GM12878 (cell line): ENCODE measurements around the gene KIAA1671. TPM values are rescaled to one million over a fixed set of nuclear protein-coding genes. Genes with fewer than 3 reads are reported as not detected.

Experiments
- ATAC-seq: fragments of 200-7000 bp; cut with Tn5 transposase; 3 replicates; pipeline ENCODE4 v1.9.1; 2020; ENCODE audit warnings: mild to moderate bottlenecking, moderate library complexity
- BruUV-seq: library from RNA; stranded (reverse); fragments of 400-500 nt; replicated peaks from 2 replicates; lab custom pipeline; 2021; lab: Mats Ljungman, UMichigan
- CTCF ChIA-PET: fragments of 300-600 bp; sonication (Branson Sonifier 250); formaldehyde crosslinking; extraction: SDS; loops from one replicate; lab custom pipeline; 2021; ENCODE audit warnings: inconsistent platforms; lab: Yijun Ruan, JAX
- POLR2A ChIA-PET: fragments of 350-600 bp; formaldehyde crosslinking; extraction: SDS; loops from one replicate; lab custom pipeline; 2021; ENCODE audit warnings: inconsistent platforms; lab: Charles Lee
- RAD21 ChIA-PET: fragments of 300-600 bp; sonication (Branson Sonifier 250); formaldehyde crosslinking; loops from one replicate; lab custom pipeline; 2023; ENCODE audit warnings: antibody characterized with exemption; ENCODE audit not compliant: unreplicated experiment; lab: Charles Lee
- SMC1A ChIA-PET: fragments of 300-600 bp; sonication (Branson Sonifier 250); formaldehyde crosslinking; loops from one replicate; lab custom pipeline; 2023; ENCODE audit not compliant: unreplicated experiment, uncharacterized antibody; lab: Charles Lee
- DNase-seq: peaks from one replicate; pipeline ENCODE4 v3.0.0-alpha.2; 2011; ENCODE audit warnings: low read depth, low spot score
- FAIRE-seq: peaks from 3 replicates; lab custom pipeline; 2011; peaks lifted over from hg19 to GRCh38; lab: Jason Lieb, UNC
- H2AFZ ChIP-seq: 2 replicates; pipeline ENCODE4 v1.6.0; 2011; ENCODE audit warnings: low read depth, low read length, control low read depth; ENCODE audit not compliant: control insufficient read depth
- H3K27ac ChIP-seq: 2 replicates; pipeline ENCODE4 v1.5.1; 2011; ENCODE audit warnings: control low read depth; ENCODE audit not compliant: control insufficient read depth, insufficient read depth
- H3K27me3 ChIP-seq, 2 experiments: replicated peaks in 1 of 2; 2 replicates each; pipeline versions ENCODE4 v1.6.0 to v1.6.1; 2011; ENCODE audit warnings: low read length in 1 of 2; ENCODE audit not compliant: control insufficient read depth in 2 of 2, insufficient read depth in 2 of 2
- H3K36me3 ChIP-seq, 2 experiments: 2 replicates each; pipeline ENCODE4 v1.5.1; 2011; ENCODE audit warnings: low read length in 1 of 2; ENCODE audit not compliant: control insufficient read depth in 2 of 2, insufficient read depth in 2 of 2
- H3K4me1 ChIP-seq: 2 replicates; pipeline ENCODE4 v1.6.1; 2011; ENCODE audit warnings: mild to moderate bottlenecking, low read length, moderate library complexity, mixed read lengths; ENCODE audit not compliant: control insufficient read depth, insufficient read depth
- H3K4me2 ChIP-seq: 2 replicates; pipeline ENCODE4 v1.6.0; 2011; ENCODE audit warnings: control low read depth; ENCODE audit not compliant: control insufficient read depth, insufficient read depth
- H3K4me3 ChIP-seq: fragments of 200-600 bp; sonication (generic); 2 replicates; pipeline ENCODE4 v1.5.1; 2016
- H3K79me2 ChIP-seq: 2 replicates; pipeline ENCODE4 v1.6.0; 2011; ENCODE audit warnings: low read length; ENCODE audit not compliant: control insufficient read depth, insufficient read depth
- H3K9ac ChIP-seq: 2 replicates; pipeline ENCODE4 v1.8.0; 2011; ENCODE audit warnings: low read length, control low read depth, mixed read lengths; ENCODE audit not compliant: control insufficient read depth, insufficient read depth
- H3K9me3 ChIP-seq: replicated peaks from 3 replicates; pipeline ENCODE4 v1.5.1; 2011; ENCODE audit warnings: mild to moderate bottlenecking, low read length; ENCODE audit not compliant: control insufficient read depth, insufficient read depth
- H4K20me1 ChIP-seq: 2 replicates; pipeline ENCODE4 v1.6.0; 2011; ENCODE audit not compliant: control insufficient read depth, insufficient read depth
- BCL11A ChIP-seq: IDR thresholded peaks from 2 replicates; pipeline ENCODE4 v1.6.1; 2011; ENCODE audit warnings: low read depth, low read length
- CBFB ChIP-seq: IDR thresholded peaks from 2 replicates; pipeline ENCODE4 v1.6.1; 2016; ENCODE audit warnings: antibody characterized with exemption, low read depth
- CBX3 ChIP-seq: fragments of 200-600 bp; sonication (generic); IDR thresholded peaks from 2 replicates; pipeline ENCODE4 v1.6.1; 2016; ENCODE audit warnings: low read depth, borderline replicate concordance
- DPF2 ChIP-seq: fragments of 450-650 bp; IDR thresholded peaks from 2 replicates; pipeline ENCODE4 v1.6.1; 2017; ENCODE audit warnings: mild to moderate bottlenecking
- HDGF ChIP-seq: fragments of 450-650 bp; IDR thresholded peaks from 2 replicates; pipeline ENCODE4 v1.6.1; 2016; ENCODE audit warnings: antibody characterized with exemption
- KAT2A ChIP-seq: conservative IDR thresholded peaks from 2 replicates; pipeline ENCODE4 v1.6.1; 2011; ENCODE audit warnings: low read depth, low read length; ENCODE audit not compliant: control insufficient read depth
- MEF2B ChIP-seq: fragments of 450-650 bp; IDR thresholded peaks from 2 replicates; pipeline ENCODE4 v1.6.1; 2018; ENCODE audit warnings: mild to moderate bottlenecking, moderate library complexity; ENCODE audit not compliant: partially characterized antibody, poor library complexity, severe bottlenecking
- PML ChIP-seq: IDR thresholded peaks from 2 replicates; pipeline ENCODE4 v1.6.1; 2012; ENCODE audit warnings: low read length, inconsistent platforms
- POLR2A ChIP-seq: IDR thresholded peaks from 2 replicates; pipeline ENCODE4 v1.6.1; 2011; ENCODE audit warnings: low read depth, mild to moderate bottlenecking, low read length
- POLR2AphosphoS2 ChIP-seq: IDR thresholded peaks from 2 replicates; pipeline ENCODE4 v1.6.1; 2011; ENCODE audit warnings: low read depth, mild to moderate bottlenecking, low read length, improper control_type of control experiment, moderate library complexity
- SIN3A ChIP-seq: IDR thresholded peaks from 2 replicates; pipeline ENCODE4 v1.6.1; 2012; ENCODE audit warnings: low read depth, low read length, improper control_type of control experiment
- SMAD5 ChIP-seq: IDR thresholded peaks from 2 replicates; pipeline ENCODE4 v1.6.1; 2016; ENCODE audit warnings: antibody characterized with exemption, low read depth
- SP1 ChIP-seq: IDR thresholded peaks from one replicate; pipeline ENCODE4 v1.6.1; 2011; ENCODE audit warnings: low read depth, low read length
- SREBF2 ChIP-seq: IDR thresholded peaks from 2 replicates; pipeline ENCODE4 v1.6.1; 2012; ENCODE audit warnings: mild to moderate bottlenecking, low read length
- TAF1 ChIP-seq: IDR thresholded peaks from 2 replicates; pipeline ENCODE4 v1.6.1; 2011; ENCODE audit warnings: mild to moderate bottlenecking, low read depth, low read length, borderline replicate concordance
- WRNIP1 ChIP-seq: IDR thresholded peaks from 2 replicates; pipeline ENCODE4 v1.6.1; 2011; ENCODE audit warnings: low read depth, low read length, improper control_type of control experiment, borderline replicate concordance
- WGBS: methylation state at CpG from one replicate; pipeline ENCODE4 v1.1.6; 2016; ENCODE audit warnings: low lambda C conversion rate; ENCODE audit not compliant: insufficient replicate concordance, insufficient coverage; ENCODE audit errors: missing lambda C conversion rate; 5-methylcytosine and 5-hydroxymethylcytosine counted together
- in situ Hi-C: fragments of 300-500 bp; cut with MboI; formaldehyde crosslinking; loops from 9 replicates; pipeline ENCODE4 v1.14.3; 2018; ENCODE audit warnings: mixed read lengths
- intact Hi-C: fragments of 100-400 bp; cut with micrococcal nuclease; formaldehyde crosslinking; loops from one replicate; pipeline ENCODE4 v1.14.2; 2022; ENCODE audit not compliant: unreplicated experiment
- polyA plus RNA-seq, 11 experiments: library from polyadenylated mRNA; depleted of rRNA in 4 of 11; unstranded in 6 of 11; stranded (reverse) in 5 of 11; fragments of >200 nt; fragmentation: Nextera tagmentation in 4 of 11; fragmentation: Illumina TruSeq in 1 of 11; extraction: Ambion mirVana in 4 of 11; extraction: Trizol in 1 of 11; gene quantifications; 1 replicate in 1 of 11; 2 replicates in 10 of 11; pipeline versions ENCODE4 v1.2.1 to v1.2.3, GENCODE V29; 2011 to 2016; ENCODE audit warnings: inconsistent platforms in 2 of 11, missing spikeins in 2 of 11, low read depth in 1 of 11
- total RNA-seq, 4 experiments: library from RNA; depleted of rRNA in 3 of 4; stranded (reverse); fragments of >200 nt in 3 of 4; fragmentation: Illumina TruSeq in 1 of 4; extraction: Trizol in 1 of 4; gene quantifications; 2 replicates each; pipeline versions ENCODE4 v1.2.1 to v1.2.3, GENCODE V29; 2013 to 2021
- TF ChIP-seq, protein P1 (sequence below): fragments of 450-650 bp; formaldehyde crosslinking; IDR thresholded peaks from 2 replicates; pipeline ENCODE4 v1.5.0; 2022; ENCODE audit warnings: mild to moderate bottlenecking, missing genetic modification characterization
- TF ChIP-seq, protein P2 (sequence below): fragments of 150-350 bp; IDR thresholded peaks from 2 replicates; pipeline ENCODE4 v1.6.1; 2014; ENCODE audit warnings: mild to moderate bottlenecking, low read depth, low read length

KIAA1671 gene
- total and polyA plus RNA-seq, 10 of the 15 experiments (the other 5 are each of a cell fraction or from before 2014, with no cell fraction given): 0.05 to 2.7 (median 0.33) TPM

- TF ChIP-seq, protein P1, sequence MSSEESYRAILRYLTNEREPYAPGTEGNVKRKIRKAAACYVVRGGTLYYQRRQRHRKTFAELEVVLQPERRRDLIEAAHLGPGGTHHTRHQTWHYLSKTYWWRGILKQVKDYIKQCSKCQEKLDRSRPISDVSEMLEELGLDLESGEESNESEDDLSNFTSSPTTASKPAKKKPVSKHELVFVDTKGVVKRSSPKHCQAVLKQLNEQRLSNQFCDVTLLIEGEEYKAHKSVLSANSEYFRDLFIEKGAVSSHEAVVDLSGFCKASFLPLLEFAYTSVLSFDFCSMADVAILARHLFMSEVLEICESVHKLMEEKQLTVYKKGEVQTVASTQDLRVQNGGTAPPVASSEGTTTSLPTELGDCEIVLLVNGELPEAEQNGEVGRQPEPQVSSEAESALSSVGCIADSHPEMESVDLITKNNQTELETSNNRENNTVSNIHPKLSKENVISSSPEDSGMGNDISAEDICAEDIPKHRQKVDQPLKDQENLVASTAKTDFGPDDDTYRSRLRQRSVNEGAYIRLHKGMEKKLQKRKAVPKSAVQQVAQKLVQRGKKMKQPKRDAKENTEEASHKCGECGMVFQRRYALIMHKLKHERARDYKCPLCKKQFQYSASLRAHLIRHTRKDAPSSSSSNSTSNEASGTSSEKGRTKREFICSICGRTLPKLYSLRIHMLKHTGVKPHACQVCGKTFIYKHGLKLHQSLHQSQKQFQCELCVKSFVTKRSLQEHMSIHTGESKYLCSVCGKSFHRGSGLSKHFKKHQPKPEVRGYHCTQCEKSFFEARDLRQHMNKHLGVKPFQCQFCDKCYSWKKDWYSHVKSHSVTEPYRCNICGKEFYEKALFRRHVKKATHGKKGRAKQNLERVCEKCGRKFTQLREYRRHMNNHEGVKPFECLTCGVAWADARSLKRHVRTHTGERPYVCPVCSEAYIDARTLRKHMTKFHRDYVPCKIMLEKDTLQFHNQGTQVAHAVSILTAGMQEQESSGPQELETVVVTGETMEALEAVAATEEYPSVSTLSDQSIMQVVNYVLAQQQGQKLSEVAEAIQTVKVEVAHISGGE: no peak
- TF ChIP-seq TAF1: no peak
- TF ChIP-seq POLR2AphosphoS2: no peak
Observed at GRCh38 chr22:25176175-25176574, 223.7 kb downstream of the KIAA1671 start (continued).

DNA sequence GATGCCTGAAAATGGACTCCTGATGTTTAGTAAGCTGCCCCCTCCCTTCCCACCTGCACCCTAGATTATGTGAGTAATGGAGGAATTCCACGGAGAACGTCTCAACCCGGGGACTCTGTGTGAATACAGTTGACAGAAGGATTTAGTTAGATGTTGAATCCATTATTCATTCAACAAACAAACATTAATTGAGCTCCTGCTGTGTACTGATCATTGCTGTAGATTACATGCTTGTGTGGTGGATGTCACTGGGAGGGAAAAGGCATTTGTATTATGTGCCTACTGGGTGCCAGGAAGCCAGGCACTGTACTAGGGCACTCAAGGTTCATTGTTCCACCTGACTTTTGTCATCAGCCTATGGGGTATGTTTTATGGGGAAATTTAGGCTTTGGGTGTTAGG lies 224.3 kb downstream of the KIAA1671 start:
- WGBS: 15% methylated on average over 3 of the region's 3 CpGs

More for the DNA sequence above, 224.3 kb downstream of the KIAA1671 start:
- Histone ChIP-seq H3K4me1 (no peaks in the 10 kb centered on the region), H3K9ac (no peak overlapping the region), H2AFZ (no peak overlapping the region), H3K9me3 (no peaks in the 10 kb centered on the region; the same call in 2 of the 3 replicates), H3K4me2 (no peak overlapping the region), H4K20me1 (no peaks in the 10 kb centered on the region), H3K27ac (no peak overlapping the region), H3K4me3 (no peak overlapping the region), H3K79me2 (no peaks in the 10 kb centered on the region), H3K36me3 (no peaks in the 10 kb centered on the region), H3K27me3 (no peaks in the 10 kb centered on the region; a peak in 1 of 4 replicates)
- no TSS peak for BruUV-seq
- TF ChIP-seq WRNIP1 (no peak), SP1 (no peak), POLR2A (no peak), MEF2B (no peak), SREBF2 (no peak), SIN3A (no peak), DPF2 (no peak), CBFB (no peak), KAT2A (no peak), BCL11A (no peak), PML (no peak), CBX3 (no peak), HDGF (no peak), SMAD5 (no peak)
- TF ChIP-seq, protein P2, sequence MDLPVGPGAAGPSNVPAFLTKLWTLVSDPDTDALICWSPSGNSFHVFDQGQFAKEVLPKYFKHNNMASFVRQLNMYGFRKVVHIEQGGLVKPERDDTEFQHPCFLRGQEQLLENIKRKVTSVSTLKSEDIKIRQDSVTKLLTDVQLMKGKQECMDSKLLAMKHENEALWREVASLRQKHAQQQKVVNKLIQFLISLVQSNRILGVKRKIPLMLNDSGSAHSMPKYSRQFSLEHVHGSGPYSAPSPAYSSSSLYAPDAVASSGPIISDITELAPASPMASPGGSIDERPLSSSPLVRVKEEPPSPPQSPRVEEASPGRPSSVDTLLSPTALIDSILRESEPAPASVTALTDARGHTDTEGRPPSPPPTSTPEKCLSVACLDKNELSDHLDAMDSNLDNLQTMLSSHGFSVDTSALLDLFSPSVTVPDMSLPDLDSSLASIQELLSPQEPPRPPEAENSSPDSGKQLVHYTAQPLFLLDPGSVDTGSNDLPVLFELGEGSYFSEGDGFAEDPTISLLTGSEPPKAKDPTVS: no peak
- ChIA-PET POLR2A (no interaction called here), RAD21 (interaction anchor here (1.5 kb wide), 1 partner anchor 95 kb away, joined by 3 read pairs; no protein-coding TSS in a partner anchor), CTCF (interaction anchor here (0.8 to 1.2 kb wide), 2 partner anchors 97 to 157 kb away, joined by 3 to 5 read pairs; no protein-coding TSS in a partner anchor), SMC1A (interaction anchor here (0.9 to 1.0 kb wide), 3 partner anchors 65 to 94 kb away, joined by 3 read pairs; no protein-coding TSS in a partner anchor)
- DNase-seq (no peak), FAIRE-seq (no peak), ATAC-seq (no peak)
- in situ Hi-C loops (no loop called here), intact Hi-C loops (no loop called here)
